Measurements from ENCODE around the gene IDI2. TPM values are rescaled to one million over a fixed set of nuclear protein-coding genes. Genes with fewer than 3 reads are reported as not detected.

IDI2 gene
- total RNA-seq, 4 donors from 2014 or later: 0.30 TPM; not detected in 3

GRCh38 chr10:1034758-1035157, 9.1 kb upstream of the IDI2 start:
- WGBS, 2 donors: 28 to 30% methylated on average over 3 of the region's 3 CpGs
- H3K4me1 ChIP-seq: peaks cover 0 to 13% (median 5%) of the 10 kb centered on the region in 4 donors
- H3K4me3 ChIP-seq: no peak overlapping the region
- DNase-seq (ENCODE audit: low spot score in 2 of 2): no peak
- peaks cover 0 to 30% (median 0%) of the 10 kb centered on the region in 3 donors for H3K36me3 ChIP-seq
- H3K9me3 ChIP-seq: no peaks in the 10 kb centered on the region
- no peaks in the 10 kb centered on the region for H3K27me3 ChIP-seq
- H3K27ac ChIP-seq: peak overlapping the region; percentile 10 to 78 (median 54)
- TF ChIP-seq CTCF (IDR thresholded peaks at IDR 0.05) (no peak), EP300 (IDR thresholded peaks at IDR 0.05) (no peak), POLR2A (IDR thresholded peaks at IDR 0.05) (no peak)

GRCh38 chr10:1033601-1034000, 7.9 kb upstream of the IDI2 start:
- DNase-seq (ENCODE audit: low spot score in 2 of 2): no peak
- 81 to 100% methylated on average over 1 of the region's 1 CpG for WGBS, 2 donors
- no peaks in the 10 kb centered on the region for H3K27me3 ChIP-seq
- no peaks in the 10 kb centered on the region for H3K9me3 ChIP-seq
- H3K36me3 ChIP-seq: peaks cover 0 to 23% (median 0%) of the 10 kb centered on the region in 3 donors
- H3K4me1 ChIP-seq: peaks cover 0 to 13% (median 5%) of the 10 kb centered on the region in 4 donors
- H3K27ac ChIP-seq: no peak overlapping the region
- no peak overlapping the region for H3K4me3 ChIP-seq
- TF ChIP-seq EP300 (IDR thresholded peaks at IDR 0.05) (no peak), CTCF (IDR thresholded peaks at IDR 0.05) (no peak), POLR2A (IDR thresholded peaks at IDR 0.05) (no peak)

DNA sequence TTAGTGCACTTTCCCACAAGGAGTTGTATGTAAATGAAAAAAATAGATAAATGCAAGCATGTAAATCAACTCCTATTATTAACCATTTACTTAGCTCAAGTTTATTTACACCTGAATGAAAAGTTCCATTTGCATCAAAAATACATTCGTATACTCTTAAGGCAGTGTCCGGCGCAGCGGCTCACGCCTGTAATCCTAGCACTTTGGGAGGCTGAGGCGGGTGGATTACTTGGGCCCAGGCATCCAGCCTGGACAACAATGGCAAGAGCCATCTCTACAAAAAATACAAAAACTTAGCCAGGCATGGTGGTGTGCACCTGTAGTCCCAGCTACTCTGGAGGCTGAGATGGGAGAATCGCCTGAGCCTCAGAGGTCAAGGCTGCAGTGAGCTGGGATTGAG, 4.2 kb upstream of the IDI2 start:
- Histone ChIP-seq H3K27me3 (no peaks in the 10 kb centered on the region), H3K4me1 (peaks cover 0 to 5% (median under 1%) of the 10 kb centered on the region in 4 donors), H3K36me3 (no peaks in the 10 kb centered on the region), H3K4me3 (no peak overlapping the region), H3K9me3 (no peaks in the 10 kb centered on the region), H3K27ac (no peak overlapping the region)
- DNase-seq (ENCODE audit: low spot score in 2 of 2): no peak
- WGBS, 2 donors: 94 to 95% methylated on average over 7 of the region's 7 CpGs
- TF ChIP-seq CTCF (IDR thresholded peaks at IDR 0.05) (no peak), POLR2A (IDR thresholded peaks at IDR 0.05) (no peak), EP300 (IDR thresholded peaks at IDR 0.05) (no peak)

GRCh38 chr10:1026578-1026977, 919 bp upstream of the IDI2 start:
- H3K36me3 ChIP-seq: no peaks in the 10 kb centered on the region
- H3K27ac ChIP-seq: no peak overlapping the region

DNA sequence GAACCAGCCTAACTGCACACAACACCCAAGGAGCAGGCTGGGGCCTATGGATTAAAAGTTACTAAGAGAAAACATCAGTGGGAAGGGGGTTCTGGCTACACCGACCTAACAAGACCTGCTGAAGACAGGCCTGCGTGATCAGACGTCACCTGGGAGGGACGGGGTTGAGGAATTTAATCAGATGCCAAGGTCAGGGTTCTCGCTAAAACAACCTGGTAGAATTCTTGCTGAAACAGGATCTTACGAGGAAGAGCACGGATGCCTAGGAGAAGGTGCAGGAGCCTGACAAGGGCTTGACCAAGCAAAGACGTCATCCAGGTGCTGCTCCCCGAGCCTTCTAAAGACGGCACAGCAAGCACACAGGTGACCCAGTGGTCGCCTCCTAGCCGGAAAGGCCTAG, 1.6 kb downstream of the IDI2 start:
- no peak overlapping the region for H3K4me3 ChIP-seq
- peaks cover 0 to 16% (median 0%) of the 10 kb centered on the region in 3 donors for H3K36me3 ChIP-seq
- no peaks in the 10 kb centered on the region for H3K27me3 ChIP-seq
- DNase-seq (ENCODE audit: low spot score in 2 of 2): no peak
- H3K27ac ChIP-seq: no peak overlapping the region
- TF ChIP-seq CTCF (IDR thresholded peaks at IDR 0.05) (no peak), EP300 (IDR thresholded peaks at IDR 0.05) (no peak), POLR2A (IDR thresholded peaks at IDR 0.05) (no peak)
- H3K9me3 ChIP-seq: no peaks in the 10 kb centered on the region
- WGBS, 2 donors: 84 to 94% methylated on average over 11 to 12 of the region's 12 CpGs
- H3K4me1 ChIP-seq: no peaks in the 10 kb centered on the region

More at GRCh38 chr10:1026578-1026977, 919 bp upstream of the IDI2 start:
- 86 to 92% methylated on average over 6 of the region's 6 CpGs for WGBS, 2 donors
- H3K9me3 ChIP-seq: no peaks in the 10 kb centered on the region
- no peaks in the 10 kb centered on the region for H3K27me3 ChIP-seq
- TF ChIP-seq CTCF (IDR thresholded peaks at IDR 0.05): no peak
- TF ChIP-seq POLR2A (IDR thresholded peaks at IDR 0.05): no peak
- no peak for TF ChIP-seq EP300 (IDR thresholded peaks at IDR 0.05)
- DNase-seq (ENCODE audit: low spot score in 2 of 2): no peak
- H3K4me3 ChIP-seq: no peak overlapping the region
- H3K4me1 ChIP-seq: no peaks in the 10 kb centered on the region

Measured in tibial nerve (tissue), 4 donors.